Parathyroid adenoma (tissue), 2 donors: Measurements from ENCODE around the gene HOXA6.

Source experiments
- H2AFZ ChIP-seq: fragments of 300-600 bp; sonication (generic); one replicate; pipeline ENCODE4 v1.7.0; 2017; ENCODE audit warnings: antibody characterized with exemption, mild to moderate bottlenecking
- H3K27ac ChIP-seq: fragments of 300-600 bp; sonication (generic); one replicate; pipeline ENCODE4 v1.7.0; 2017
- H3K27me3 ChIP-seq: fragments of 300-600 bp; sonication (generic); one replicate; pipeline ENCODE4 v1.7.0; 2017; ENCODE audit warnings: low read length; ENCODE audit not compliant: control insufficient read depth, insufficient read depth
- H3K36me3 ChIP-seq: fragments of 300-600 bp; sonication (generic); one replicate; pipeline ENCODE4 v1.7.0; 2017; ENCODE audit warnings: low read length; ENCODE audit not compliant: control insufficient read depth, insufficient read depth
- H3K4me1 ChIP-seq: fragments of 300-600 bp; sonication (generic); one replicate; pipeline ENCODE4 v1.7.0; 2017; ENCODE audit warnings: control low read depth
- H3K4me2 ChIP-seq: fragments of 300-600 bp; sonication (generic); one replicate; pipeline ENCODE4 v1.7.0; 2017; ENCODE audit warnings: low read length
- H3K4me3 ChIP-seq: fragments of 300-600 bp; sonication (generic); one replicate; pipeline ENCODE4 v1.7.0; 2017; ENCODE audit warnings: low read depth, low read length
- H3K79me2 ChIP-seq: fragments of 300-600 bp; sonication (generic); one replicate; pipeline ENCODE4 v1.7.0; 2017; ENCODE audit warnings: control low read depth
- H3K9ac ChIP-seq: fragments of 300-600 bp; sonication (generic); one replicate; pipeline ENCODE4 v1.7.0; 2017; ENCODE audit warnings: mild to moderate bottlenecking
- H3K9me3 ChIP-seq: fragments of 300-600 bp; sonication (generic); one replicate; pipeline ENCODE4 v1.7.0; 2017; ENCODE audit warnings: low read length; ENCODE audit not compliant: control insufficient read depth
- TF ChIP-seq, protein P1 (sequence below): fragments of 300-600 bp; sonication (generic); IDR thresholded peaks from one replicate; pipeline ENCODE4 v1.7.0; 2017; ENCODE audit warnings: antibody characterized with exemption, mild to moderate bottlenecking
- donor health status: primary hyperparathyroidism.

The HOXA6 gene

DNA sequence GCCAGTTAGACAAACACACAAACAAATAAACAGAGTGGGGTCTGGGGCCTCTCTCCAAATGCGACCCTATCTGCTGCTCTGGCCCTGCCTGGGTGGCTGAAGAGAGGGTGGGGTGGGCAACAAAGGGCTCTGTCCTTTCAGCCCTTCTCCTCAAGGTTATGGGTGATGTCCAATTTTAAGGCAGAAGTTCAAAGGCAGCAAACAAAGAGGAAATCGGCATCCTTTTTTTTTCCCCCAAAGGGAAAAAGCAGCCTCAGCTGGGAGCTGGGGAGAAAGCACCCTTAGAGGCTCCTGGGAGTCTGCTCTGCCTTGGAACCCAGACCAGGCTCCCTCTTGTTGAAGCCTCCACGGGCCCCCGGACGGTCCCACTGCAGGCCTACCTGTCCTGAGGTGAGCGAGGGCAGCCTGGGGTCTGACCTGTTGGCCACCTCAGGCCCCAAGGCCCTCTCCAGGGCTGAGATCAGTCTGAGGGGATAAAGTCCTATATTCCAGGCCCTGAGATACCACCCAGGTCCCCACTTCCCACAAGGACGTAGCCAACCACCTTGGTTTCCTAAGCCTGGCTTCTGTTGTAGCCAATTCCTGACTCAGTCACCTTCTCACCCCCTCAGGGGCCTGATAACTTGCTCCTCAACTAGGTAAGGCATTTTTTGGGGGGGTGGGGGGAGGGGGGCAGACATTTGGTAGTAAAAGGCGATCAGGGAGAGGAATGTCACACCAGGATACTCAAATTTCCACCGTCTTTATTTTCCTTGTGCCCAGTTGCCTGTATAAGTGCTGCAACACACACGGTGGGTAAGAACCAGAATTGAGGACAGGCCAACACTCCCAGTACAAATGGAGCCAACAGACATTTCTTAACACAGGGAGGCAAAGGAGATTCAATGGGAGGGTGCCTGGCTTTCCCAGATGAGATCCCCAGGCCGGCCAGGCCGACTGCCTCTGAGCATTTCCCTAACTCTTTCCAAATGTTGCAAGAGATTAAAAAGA is 33.2 kb upstream of the HOXA6 start:
- Histone ChIP-seq H3K36me3 (no peaks in the 10 kb centered on the region), H3K9me3 (no peaks in the 10 kb centered on the region), H3K79me2 (no peaks in the 10 kb centered on the region), H3K27ac (no peak overlapping the region), H3K4me2 (no peak overlapping the region), H3K9ac (no peak overlapping the region), H3K4me3 (no peak overlapping the region), H2AFZ (no peak overlapping the region), H3K4me1 (no peaks in the 10 kb centered on the region), H3K27me3 (peaks cover 39% of the 10 kb centered on the region)
- TF ChIP-seq, protein P1, sequence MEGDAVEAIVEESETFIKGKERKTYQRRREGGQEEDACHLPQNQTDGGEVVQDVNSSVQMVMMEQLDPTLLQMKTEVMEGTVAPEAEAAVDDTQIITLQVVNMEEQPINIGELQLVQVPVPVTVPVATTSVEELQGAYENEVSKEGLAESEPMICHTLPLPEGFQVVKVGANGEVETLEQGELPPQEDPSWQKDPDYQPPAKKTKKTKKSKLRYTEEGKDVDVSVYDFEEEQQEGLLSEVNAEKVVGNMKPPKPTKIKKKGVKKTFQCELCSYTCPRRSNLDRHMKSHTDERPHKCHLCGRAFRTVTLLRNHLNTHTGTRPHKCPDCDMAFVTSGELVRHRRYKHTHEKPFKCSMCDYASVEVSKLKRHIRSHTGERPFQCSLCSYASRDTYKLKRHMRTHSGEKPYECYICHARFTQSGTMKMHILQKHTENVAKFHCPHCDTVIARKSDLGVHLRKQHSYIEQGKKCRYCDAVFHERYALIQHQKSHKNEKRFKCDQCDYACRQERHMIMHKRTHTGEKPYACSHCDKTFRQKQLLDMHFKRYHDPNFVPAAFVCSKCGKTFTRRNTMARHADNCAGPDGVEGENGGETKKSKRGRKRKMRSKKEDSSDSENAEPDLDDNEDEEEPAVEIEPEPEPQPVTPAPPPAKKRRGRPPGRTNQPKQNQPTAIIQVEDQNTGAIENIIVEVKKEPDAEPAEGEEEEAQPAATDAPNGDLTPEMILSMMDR: no peak

DNA sequence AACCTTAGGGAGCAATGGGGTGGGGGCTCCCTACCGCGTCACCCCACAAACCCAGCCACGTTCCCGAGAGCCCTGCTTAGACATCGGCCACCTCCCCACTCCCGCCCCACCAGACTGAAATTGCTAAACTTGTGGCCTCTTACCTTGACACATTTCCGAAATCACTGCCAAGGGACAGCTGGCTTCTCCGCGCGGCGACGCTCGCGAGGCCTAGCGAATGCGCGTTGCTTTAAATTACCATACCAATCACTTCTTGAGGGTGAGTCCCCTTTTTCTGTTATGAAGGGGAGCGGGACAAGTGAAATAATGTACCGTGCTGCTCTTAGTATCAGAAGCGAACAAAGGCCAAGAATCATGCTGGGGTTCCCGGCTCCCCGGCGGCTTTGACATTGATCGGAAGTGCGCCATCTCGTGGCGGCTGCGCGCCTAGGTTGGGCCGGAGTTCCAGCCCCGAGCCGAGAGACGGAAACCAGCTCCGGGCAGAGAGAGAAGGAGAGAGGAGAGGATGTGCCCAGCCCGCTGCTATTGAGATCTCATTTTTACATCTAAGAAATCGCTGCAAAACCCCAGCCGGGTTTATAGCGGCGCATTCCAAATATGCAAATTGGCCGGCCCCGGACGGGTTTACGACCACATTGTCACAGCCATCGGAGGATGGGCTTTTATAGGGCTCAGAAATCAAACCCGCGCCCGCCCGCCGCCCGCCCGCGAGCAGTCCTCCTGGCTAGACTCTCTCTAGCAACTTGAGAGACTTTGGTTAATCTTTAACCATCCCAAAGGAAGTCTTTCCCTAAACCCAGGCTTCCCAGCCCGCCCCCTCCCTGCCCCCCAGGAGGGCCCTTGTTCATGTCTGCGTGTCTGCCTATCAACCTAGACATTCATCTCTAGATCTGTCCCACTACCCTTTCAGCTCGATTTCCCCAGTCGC is 32.2 kb upstream of the HOXA6 start:
- H3K79me2 ChIP-seq: no peaks in the 10 kb centered on the region
- no peak overlapping the region for H3K27ac ChIP-seq
- no peak overlapping the region for H2AFZ ChIP-seq
- H3K9ac ChIP-seq: no peak overlapping the region
- TF ChIP-seq, protein P1: peak; percentile 29
- H3K36me3 ChIP-seq: no peaks in the 10 kb centered on the region
- H3K27me3 ChIP-seq: peaks cover 38% of the 10 kb centered on the region
- no peaks in the 10 kb centered on the region for H3K4me1 ChIP-seq
- H3K4me2 ChIP-seq: peak overlapping the region; percentile 26
- H3K4me3 ChIP-seq: no peak overlapping the region
- no peaks in the 10 kb centered on the region for H3K9me3 ChIP-seq

- Histone ChIP-seq H3K79me2 (no peaks in the 10 kb centered on the region), H3K36me3 (no peaks in the 10 kb centered on the region), H3K27me3 (peaks cover 38% of the 10 kb centered on the region), H3K4me1 (no peaks in the 10 kb centered on the region), H3K27ac (no peak overlapping the region), H3K4me3 (no peak overlapping the region), H3K4me2 (no peak overlapping the region), H3K9me3 (no peaks in the 10 kb centered on the region), H3K9ac (no peak overlapping the region), H2AFZ (no peak overlapping the region)
- TF ChIP-seq, protein P1: no peak
Observed at GRCh38 chr7:27179030-27179429, 31.5 kb upstream of the HOXA6 start.

GRCh38 chr7:27178366-27178765 is 30.8 kb upstream of the HOXA6 start:
- H3K9ac ChIP-seq: no peak overlapping the region
- no peaks in the 10 kb centered on the region for H3K9me3 ChIP-seq
- H3K27me3 ChIP-seq: peaks cover 39% of the 10 kb centered on the region
- H2AFZ ChIP-seq: no peak overlapping the region
- H3K79me2 ChIP-seq: no peaks in the 10 kb centered on the region
- H3K4me3 ChIP-seq: no peak overlapping the region
- H3K36me3 ChIP-seq: no peaks in the 10 kb centered on the region
- H3K27ac ChIP-seq: no peak overlapping the region
- no peak overlapping the region for H3K4me2 ChIP-seq
- no peaks in the 10 kb centered on the region for H3K4me1 ChIP-seq
- TF ChIP-seq, protein P1: no peak
